Thyroid gland (tissue), 4 donors: ENCODE data around the gene POR. TPM values are rescaled to one million over a fixed set of nuclear protein-coding genes. Genes with fewer than 3 reads are reported as not detected.
A peak's percentile ranks its signal among the peaks of the same experiment; 100 is the strongest.
"Not testable (repeated sequence)": the region's sequence is repeated elsewhere in the genome, so short reads cannot be mapped to it uniquely, and the experiment has no call there.

Experiments used
- DNase-seq, 2 donors: peaks; one replicate each; pipeline ENCODE4 v3.0.0-alpha.2; 2019
- H3K27ac ChIP-seq, 3 donors: fragments of 200-600 bp; sonication (generic); 1 replicate in 2 of 3; 2 replicates in 1 of 3; pipeline ENCODE4 v1.5.1; 2016 to 2019; ENCODE audit warnings: mild to moderate bottlenecking in 1 of 3, moderate library complexity in 1 of 3
- H3K27me3 ChIP-seq: fragments of 200-600 bp; sonication (generic); one replicate; pipeline ENCODE4 v1.5.1; 2019
- H3K36me3 ChIP-seq, 2 donors: fragments of 200-600 bp; sonication (generic); one replicate each; pipeline ENCODE4 v1.5.1; 2016 to 2019
- H3K4me1 ChIP-seq, 2 donors: fragments of 200-600 bp; sonication (generic); one replicate each; pipeline ENCODE4 v1.5.1; 2017 to 2019
- H3K4me3 ChIP-seq, 3 donors: fragments of 200-600 bp; sonication (generic); replicated peaks in 1 of 3; 1 replicate in 2 of 3; 2 replicates in 1 of 3; pipeline ENCODE4 v1.5.1; 2016; ENCODE audit warnings: mild to moderate bottlenecking in 1 of 3
- H3K9me3 ChIP-seq: fragments of 200-600 bp; sonication (generic); one replicate; pipeline ENCODE4 v1.5.1; 2017
- CTCF ChIP-seq, 6 experiments: fragments of 200-600 bp in 3 of 6; fragments of 450-650 bp in 3 of 6; sonication (generic) in 3 of 6; IDR thresholded peaks; one replicate each; pipeline ENCODE4 v1.5.1; 2016 to 2019; ENCODE audit warnings: antibody characterized with exemption in 6 of 6, mild to moderate bottlenecking in 2 of 6, inconsistent platforms in 1 of 6, moderate library complexity in 1 of 6
- POLR2A ChIP-seq, 2 donors: fragments of 450-650 bp; IDR thresholded peaks; one replicate each; pipeline ENCODE4 v1.6.1; 2017; ENCODE audit warnings: antibody characterized with exemption in 2 of 2, mild to moderate bottlenecking in 2 of 2, moderate library complexity in 1 of 2
- WGBS, 2 donors: methylation state at CpG; one replicate each; pipeline ENCODE4 v1.1.5; 2017; 5-methylcytosine and 5-hydroxymethylcytosine counted together
- intact Hi-C: fragments of 100-400 bp; cut with DNase I; formaldehyde crosslinking; loops from one replicate; pipeline ENCODE4 v1.15.1; 2023
- total RNA-seq, 4 donors: library from RNA; depleted of rRNA; stranded (reverse); fragments of >200 nt; gene quantifications; one replicate each; pipeline ENCODE4 v1.2.3, GENCODE V29; 2016

Gene POR
- total RNA-seq, 4 donors from 2014 or later: 141 to 341 (median 285) TPM

GRCh38 chr7:76009672-76010600 lies 95.0 kb downstream of the POR start:
- 89 to 94% methylated on average over 11 of the region's 11 CpGs for WGBS, 2 donors
- DNase-seq: no peak
- H3K27me3 ChIP-seq: no peaks in the 10 kb centered on the region
- no peak overlapping the region for H3K4me3 ChIP-seq
- H3K36me3 ChIP-seq: peaks cover 0 to 4% of the 10 kb centered on the region in 2 donors
- H3K4me1 ChIP-seq: peaks cover 0 to 8% of the 10 kb centered on the region in 2 donors
- TF ChIP-seq POLR2A (IDR thresholded peaks at IDR 0.05): no peak
- TF ChIP-seq CTCF (IDR thresholded peaks at IDR 0.05): no peak
- no peaks in the 10 kb centered on the region for H3K9me3 ChIP-seq
- intact Hi-C loops: no loop called here
- no peak overlapping the region for H3K27ac ChIP-seq

- DNase-seq: no peak
- no peak overlapping the region for H3K4me3 ChIP-seq
Observed at GRCh38 chr7:76011442-76011861, 96.5 kb downstream of the POR start.

GRCh38 chr7:76016191-76016947 lies 101.4 kb downstream of the POR start:
- no peak overlapping the region for H3K4me3 ChIP-seq
- no peaks in the 10 kb centered on the region for H3K9me3 ChIP-seq
- peaks cover 0 to 8% of the 10 kb centered on the region in 2 donors for H3K4me1 ChIP-seq
- DNase-seq: no peak
- intact Hi-C loops: no loop called here
- no peak overlapping the region for H3K27ac ChIP-seq
- H3K36me3 ChIP-seq: no peaks in the 10 kb centered on the region
- H3K27me3 ChIP-seq: no peaks in the 10 kb centered on the region
- WGBS, 2 donors: 93 to 94% methylated on average over 13 of the region's 13 CpGs
- TF ChIP-seq CTCF (IDR thresholded peaks at IDR 0.05) (no peak), POLR2A (IDR thresholded peaks at IDR 0.05) (no peak)

More at GRCh38 chr7:76011442-76011861, 96.5 kb downstream of the POR start:
- no peaks in the 10 kb centered on the region for H3K36me3 ChIP-seq
- TF ChIP-seq POLR2A (IDR thresholded peaks at IDR 0.05) (no peak), CTCF (IDR thresholded peaks at IDR 0.05) (no peak)
- no peaks in the 10 kb centered on the region for H3K9me3 ChIP-seq
- intact Hi-C loops: no loop called here
- H3K27me3 ChIP-seq: no peaks in the 10 kb centered on the region
- H3K4me1 ChIP-seq: peaks cover 0 to 8% of the 10 kb centered on the region in 2 donors
- WGBS, 2 donors: 52 to 54% methylated on average over 8 of the region's 8 CpGs
- peak overlapping the region in 2 of 3 donors; percentile 10 to 42 for H3K27ac ChIP-seq

- H3K27ac ChIP-seq: not testable (repeated sequence)
Observed at GRCh38 chr7:76018520-76018919, 103.6 kb downstream of the POR start.

GRCh38 chr7:76020031-76020714 lies 105.2 kb downstream of the POR start:
- WGBS, 2 donors: 45 to 46% methylated on average over 6 of the region's 6 CpGs
- TF ChIP-seq CTCF (IDR thresholded peaks at IDR 0.05) (peak; percentile 81 to 91 (median 84)), POLR2A (IDR thresholded peaks at IDR 0.05) (no peak)
- peak; percentile 77 to 83 for DNase-seq

More at GRCh38 chr7:76018520-76018919, 103.6 kb downstream of the POR start:
- H3K9me3 ChIP-seq, intact Hi-C loops, H3K27me3 ChIP-seq, H3K36me3 ChIP-seq, H3K4me1 ChIP-seq, H3K4me3 ChIP-seq, DNase-seq: not testable (repeated sequence)
- 99% methylated on average over 4 of the region's 4 CpGs for WGBS, 2 donors

More at GRCh38 chr7:76020031-76020714, 105.2 kb downstream of the POR start:
- Histone ChIP-seq H3K4me1 (no peaks in the 10 kb centered on the region), H3K27ac (no peak overlapping the region), H3K36me3 (no peaks in the 10 kb centered on the region), H3K4me3 (no peak overlapping the region), H3K27me3 (no peaks in the 10 kb centered on the region), H3K9me3 (no peaks in the 10 kb centered on the region)
- intact Hi-C loops: loop anchor here (2.0 kb wide), 1 partner anchor 153 kb away; no protein-coding TSS in a partner anchor
